HEK293 (cell line): Measurements from ENCODE around the gene KCNQ1.
A peak's percentile ranks its signal among the peaks of the same experiment; 100 is the strongest.

Experiments used
- CTCF ChIA-PET: fragments of 350-600 bp; formaldehyde crosslinking; extraction: SDS; loops from one replicate; lab custom pipeline; 2021; ENCODE audit warnings: antibody characterized with exemption; lab: Yijun Ruan, JAX
- POLR2A ChIA-PET: fragments of 300-600 bp; formaldehyde crosslinking; extraction: SDS; loops from one replicate; lab custom pipeline; 2020; ENCODE audit warnings: antibody characterized with exemption, inconsistent platforms; lab: Yijun Ruan, JAX
- H3K27ac ChIP-seq: fragments of 200-500 bp; sonication (Bioruptor generic); 2 replicates; pipeline ENCODE4 v1.5.1; 2014; ENCODE audit warnings: low read depth, low read length, control low read depth, inconsistent platforms; ENCODE audit errors: extremely low read depth
- H3K36me3 ChIP-seq, 2 experiments: fragments of 200-500 bp in 1 of 2; sonication (Bioruptor generic) in 1 of 2; 1 replicate in 1 of 2; 2 replicates in 1 of 2; pipeline ENCODE4 v1.5.1; 2014 to 2017; ENCODE audit warnings: inconsistent platforms in 2 of 2, low read length in 2 of 2; ENCODE audit not compliant: control insufficient read depth in 2 of 2, insufficient read depth in 1 of 2
- H3K4me1 ChIP-seq: fragments of 200-500 bp; sonication (Bioruptor generic); 2 replicates; pipeline ENCODE4 v1.5.1; 2014; ENCODE audit warnings: mild to moderate bottlenecking, low read length, inconsistent platforms; ENCODE audit not compliant: control insufficient read depth, insufficient read depth
- H3K4me3 ChIP-seq: 2 replicates; pipeline ENCODE4 v1.5.1; 2011; ENCODE audit warnings: low read depth, mild to moderate bottlenecking, control low read depth, low read length, moderate library complexity
- H3K9me3 ChIP-seq: fragments of 200-500 bp; sonication (Bioruptor generic); 2 replicates; pipeline ENCODE4 v1.5.1; 2014; ENCODE audit warnings: low read depth, low read length, inconsistent platforms; ENCODE audit not compliant: control insufficient read depth, insufficient read depth
- RBAK ChIP-seq: fragments of 450-650 bp; formaldehyde crosslinking; IDR thresholded peaks from 2 replicates; pipeline ENCODE4 v1.5.1; 2016; ENCODE audit warnings: missing biosample characterization, missing genetic modification characterization
- ZFHX2 ChIP-seq: fragments of 450-650 bp; formaldehyde crosslinking; conservative IDR thresholded peaks from 2 replicates; pipeline ENCODE4 v1.5.1; 2016; ENCODE audit warnings: missing biosample characterization, missing genetic modification characterization
- ZIC2 ChIP-seq: fragments of 450-650 bp; formaldehyde crosslinking; IDR thresholded peaks from 2 replicates; pipeline ENCODE4 v1.5.1; 2016; ENCODE audit warnings: missing biosample characterization, missing genetic modification characterization
- ZNF112 ChIP-seq: fragments of 450-650 bp; formaldehyde crosslinking; IDR thresholded peaks from 2 replicates; pipeline ENCODE4 v1.5.0; 2017; ENCODE audit warnings: missing biosample characterization, missing genetic modification characterization
- ZNF202 ChIP-seq: fragments of 450-650 bp; formaldehyde crosslinking; IDR thresholded peaks from 2 replicates; pipeline ENCODE4 v1.5.1; 2016; ENCODE audit warnings: missing biosample characterization, missing genetic modification characterization, borderline replicate concordance
- ZNF248 ChIP-seq: fragments of 450-650 bp; formaldehyde crosslinking; IDR thresholded peaks from 2 replicates; pipeline ENCODE4 v1.5.1; 2017; ENCODE audit warnings: missing biosample characterization, missing genetic modification characterization
- ZNF510 ChIP-seq: fragments of 450-650 bp; formaldehyde crosslinking; IDR thresholded peaks from 2 replicates; pipeline ENCODE4 v1.5.1; 2018; ENCODE audit warnings: mild to moderate bottlenecking, missing genetic modification characterization, missing biosample characterization; ENCODE audit not compliant: insufficient replicate concordance
- ZNF626 ChIP-seq: fragments of 450-650 bp; sonication (Bioruptor Pico); formaldehyde crosslinking; IDR thresholded peaks from 2 replicates; pipeline ENCODE4 v1.5.1; 2018; ENCODE audit warnings: missing biosample characterization, missing genetic modification characterization, inconsistent platforms
- ZNF660 ChIP-seq: fragments of 450-650 bp; IDR thresholded peaks from 2 replicates; pipeline ENCODE4 v1.5.1; 2018; ENCODE audit warnings: missing biosample characterization, mild to moderate bottlenecking, missing genetic modification characterization
- ZNF785 ChIP-seq: fragments of 450-650 bp; formaldehyde crosslinking; IDR thresholded peaks from 2 replicates; pipeline ENCODE4 v1.5.1; 2016; ENCODE audit warnings: missing biosample characterization, missing genetic modification characterization
- ZXDB ChIP-seq: fragments of 450-650 bp; formaldehyde crosslinking; IDR thresholded peaks from 2 replicates; pipeline ENCODE4 v1.5.1; 2016; ENCODE audit warnings: missing biosample characterization, missing genetic modification characterization
- TF ChIP-seq, protein P1 (sequence below): sonication (generic); formaldehyde crosslinking; IDR thresholded peaks from 2 replicates; pipeline ENCODE4 v1.8.1; 2022; ENCODE audit warnings: mild to moderate bottlenecking, moderate library complexity, missing genetic modification reagents
- TF ChIP-seq, protein P2 (sequence below): fragments of 450-650 bp; formaldehyde crosslinking; IDR thresholded peaks from 2 replicates; pipeline ENCODE4 v1.5.1; 2016; ENCODE audit warnings: missing biosample characterization, missing genetic modification characterization
- TF ChIP-seq, protein P3 (sequence below): IDR thresholded peaks from 2 replicates; pipeline ENCODE4 v1.6.1; 2011; ENCODE audit warnings: mild to moderate bottlenecking, low read depth, low read length, borderline replicate concordance
- TF ChIP-seq, protein P4 (sequence below): fragments of 450-650 bp; formaldehyde crosslinking; IDR thresholded peaks from 2 replicates; pipeline ENCODE4 v1.5.1; 2016; ENCODE audit warnings: missing biosample characterization, missing genetic modification characterization
- TF ChIP-seq, protein P5 (sequence below): fragments of 450-650 bp; formaldehyde crosslinking; optimal IDR thresholded peaks from 2 replicates; pipeline ENCODE3; 2016; ENCODE audit warnings: missing biosample characterization, mild to moderate bottlenecking, missing genetic modification characterization
- TF ChIP-seq, protein P6 (sequence below): fragments of 450-650 bp; formaldehyde crosslinking; IDR thresholded peaks from 2 replicates; pipeline ENCODE4 v1.5.1; 2016; ENCODE audit warnings: missing biosample characterization, missing genetic modification characterization

Gene KCNQ1

DNA sequence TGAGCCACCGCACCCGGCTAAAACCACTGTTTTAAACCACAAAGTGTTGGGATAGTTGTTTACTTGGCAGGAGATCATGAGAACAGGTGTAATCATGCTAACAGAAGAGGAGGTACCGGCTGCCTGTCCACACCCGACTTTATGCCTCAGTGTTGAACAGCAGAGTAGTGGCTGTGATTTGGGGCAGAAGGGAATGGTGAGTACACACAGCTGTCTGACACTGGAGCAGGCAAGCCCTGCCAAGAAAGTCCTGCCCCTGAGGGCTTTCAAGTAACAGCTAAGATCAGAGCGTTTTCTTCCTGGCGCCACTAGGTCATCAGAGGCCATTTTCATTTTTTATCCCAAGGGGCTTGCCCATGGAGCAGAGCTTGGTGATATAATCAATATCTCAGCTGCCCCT is 432.7 kb downstream of the KCNQ1 start (continued):
- TF ChIP-seq, protein P1, sequence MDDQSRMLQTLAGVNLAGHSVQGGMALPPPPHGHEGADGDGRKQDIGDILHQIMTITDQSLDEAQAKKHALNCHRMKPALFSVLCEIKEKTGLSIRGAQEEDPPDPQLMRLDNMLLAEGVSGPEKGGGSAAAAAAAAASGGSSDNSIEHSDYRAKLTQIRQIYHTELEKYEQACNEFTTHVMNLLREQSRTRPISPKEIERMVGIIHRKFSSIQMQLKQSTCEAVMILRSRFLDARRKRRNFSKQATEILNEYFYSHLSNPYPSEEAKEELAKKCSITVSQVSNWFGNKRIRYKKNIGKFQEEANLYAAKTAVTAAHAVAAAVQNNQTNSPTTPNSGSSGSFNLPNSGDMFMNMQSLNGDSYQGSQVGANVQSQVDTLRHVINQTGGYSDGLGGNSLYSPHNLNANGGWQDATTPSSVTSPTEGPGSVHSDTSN (CRISPR knock-in tag) = no peak
- TF ChIP-seq ZNF660 (tag by site-specific recombination) = no peak
- TF ChIP-seq, protein P2, sequence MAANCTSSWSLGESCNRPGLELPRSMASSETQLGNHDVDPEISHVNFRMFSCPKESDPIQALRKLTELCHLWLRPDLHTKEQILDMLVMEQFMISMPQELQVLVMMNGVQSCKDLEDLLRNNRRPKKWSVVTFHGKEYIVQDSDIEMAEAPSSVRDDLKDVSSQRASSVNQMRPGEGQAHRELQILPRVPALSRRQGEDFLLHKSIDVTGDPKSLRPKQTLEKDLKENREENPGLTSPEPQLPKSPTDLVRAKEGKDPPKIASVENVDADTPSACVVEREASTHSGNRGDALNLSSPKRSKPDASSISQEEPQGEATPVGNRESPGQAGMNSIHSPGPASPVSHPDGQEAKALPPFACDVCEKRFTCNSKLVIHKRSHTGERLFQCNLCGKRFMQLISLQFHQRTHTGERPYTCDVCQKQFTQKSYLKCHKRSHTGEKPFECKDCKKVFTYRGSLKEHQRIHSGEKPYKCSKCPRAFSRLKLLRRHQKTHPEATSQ = no peak

DNA sequence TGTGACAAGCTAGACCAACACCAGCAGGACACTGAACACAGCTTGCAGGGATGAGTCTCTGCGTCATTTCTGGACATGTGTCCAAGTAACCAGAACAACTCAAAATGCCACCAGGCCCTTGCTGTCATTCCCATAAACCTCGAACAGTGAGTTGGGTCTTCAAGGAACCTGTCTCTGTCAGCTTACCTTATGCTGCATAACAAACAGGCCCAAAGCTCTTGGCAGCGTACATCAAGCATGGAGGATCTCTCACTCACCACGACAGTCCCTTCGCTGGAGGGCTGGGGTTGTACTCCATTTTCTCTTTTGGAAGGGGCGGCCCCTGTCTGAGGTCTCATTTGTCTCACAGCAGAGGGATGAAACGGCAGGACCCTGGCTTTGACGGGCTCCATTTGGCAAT is 434.0 kb downstream of the KCNQ1 start:
- H3K4me1 ChIP-seq = no peaks in the 10 kb centered on the region
- no peaks in the 10 kb centered on the region for H3K36me3 ChIP-seq
- H3K9me3 ChIP-seq = no peaks in the 10 kb centered on the region
- H3K27ac ChIP-seq = no peak overlapping the region
- ChIA-PET CTCF (interaction anchor here (0.7 to 2.7 kb wide), 5 partner anchors 9 to 346 kb away, joined by 4 to 6 read pairs (median 5); no protein-coding TSS in a partner anchor), POLR2A (no interaction called here)
- H3K4me3 ChIP-seq = no peak overlapping the region
- TF ChIP-seq, protein P3, sequence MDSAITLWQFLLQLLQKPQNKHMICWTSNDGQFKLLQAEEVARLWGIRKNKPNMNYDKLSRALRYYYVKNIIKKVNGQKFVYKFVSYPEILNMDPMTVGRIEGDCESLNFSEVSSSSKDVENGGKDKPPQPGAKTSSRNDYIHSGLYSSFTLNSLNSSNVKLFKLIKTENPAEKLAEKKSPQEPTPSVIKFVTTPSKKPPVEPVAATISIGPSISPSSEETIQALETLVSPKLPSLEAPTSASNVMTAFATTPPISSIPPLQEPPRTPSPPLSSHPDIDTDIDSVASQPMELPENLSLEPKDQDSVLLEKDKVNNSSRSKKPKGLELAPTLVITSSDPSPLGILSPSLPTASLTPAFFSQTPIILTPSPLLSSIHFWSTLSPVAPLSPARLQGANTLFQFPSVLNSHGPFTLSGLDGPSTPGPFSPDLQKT = no peak
- TF ChIP-seq ZXDB (tag by site-specific recombination) (no peak), RBAK (tag by site-specific recombination) (0 out of 2 replicates have a peak, but pooled peaks have one; percentile 71)

DNA sequence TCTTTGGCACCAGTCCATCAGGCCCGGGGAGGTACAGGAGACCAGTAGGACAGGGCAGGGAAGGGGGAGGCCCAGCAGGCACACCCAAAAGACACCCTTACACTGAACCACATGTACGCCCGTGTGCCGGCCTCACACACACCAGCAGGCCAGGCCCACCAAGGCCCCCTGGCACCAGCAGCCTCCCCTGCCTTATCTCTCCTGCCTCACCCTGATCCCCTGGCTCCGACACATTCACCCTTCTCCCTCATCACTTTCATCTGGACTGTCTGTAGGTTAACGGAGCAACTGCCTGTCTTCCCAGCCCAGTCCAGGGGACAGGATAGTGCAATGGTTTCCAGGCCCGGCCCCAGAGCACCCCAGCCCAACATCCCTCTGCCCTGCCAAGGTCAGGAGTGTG is 435.8 kb downstream of the KCNQ1 start:
- ChIA-PET POLR2A (no interaction called here), CTCF (interaction anchor here (0.7 to 16.8 kb wide), 2 partner anchors 136 to 347 kb away, joined by 4 to 456 read pairs; no protein-coding TSS in a partner anchor)
- Histone ChIP-seq H3K36me3 (no peaks in the 10 kb centered on the region), H3K4me3 (no peak overlapping the region), H3K9me3 (no peaks in the 10 kb centered on the region), H3K27ac (no peak overlapping the region), H3K4me1 (no peaks in the 10 kb centered on the region)
- TF ChIP-seq ZNF248 (no peak), ZNF510 (no peak), ZNF112 (tag by site-specific recombination) (no peak), ZNF202 (tag by site-specific recombination) (no peak)

DNA sequence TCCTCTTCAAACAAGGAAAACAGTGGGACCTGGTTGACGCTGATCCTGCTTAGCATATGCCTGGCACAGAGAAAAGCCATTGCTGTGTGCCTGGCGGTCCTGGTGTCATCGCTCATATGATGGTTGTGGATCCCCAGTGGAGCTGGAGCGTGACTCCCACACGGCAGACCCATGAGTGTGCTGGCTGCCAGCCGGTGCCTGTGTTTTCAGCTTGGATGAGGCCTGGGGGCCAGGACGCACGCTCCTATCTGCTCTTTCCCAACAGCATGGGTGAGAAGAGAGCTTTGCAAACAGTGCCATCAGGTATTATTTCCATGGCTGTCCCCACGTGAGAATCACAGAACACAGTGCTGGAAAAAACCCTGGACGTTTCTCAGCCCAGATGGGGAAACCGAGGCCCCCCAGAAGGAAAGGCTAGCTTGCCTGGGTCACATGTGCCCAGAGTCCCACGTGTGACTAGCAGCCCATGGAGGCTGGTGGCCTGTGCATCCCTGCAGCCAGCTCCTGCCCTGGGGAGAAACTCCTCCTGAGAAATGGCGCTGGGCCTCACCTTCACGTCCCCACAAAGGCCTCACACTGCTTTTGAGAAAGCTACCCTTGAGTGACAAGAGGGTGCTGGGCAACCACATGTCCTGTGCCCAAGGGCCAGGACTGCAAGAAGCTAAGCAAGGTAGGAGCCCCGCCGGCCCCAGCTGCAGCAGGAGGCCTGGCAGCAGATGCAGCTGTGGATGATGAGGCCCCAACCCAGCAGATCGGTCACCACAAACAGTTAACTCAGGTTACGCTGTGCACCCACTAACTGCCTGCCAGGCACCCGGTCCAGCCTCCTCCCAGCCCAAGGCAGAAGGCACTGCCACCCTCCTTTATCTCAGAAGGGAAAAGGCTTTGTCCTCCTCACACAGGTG is 436.5 kb downstream of the KCNQ1 start:
- no peaks in the 10 kb centered on the region for H3K36me3 ChIP-seq
- POLR2A ChIA-PET = interaction anchor here (1.1 kb wide), 1 partner anchor 48 kb away, joined by 3 read pairs; the partner anchor contains the start of gene PHLDA2

More for the DNA sequence above, 436.5 kb downstream of the KCNQ1 start:
- Histone ChIP-seq H3K4me3 (no peak overlapping the region), H3K9me3 (no peaks in the 10 kb centered on the region), H3K4me1 (no peaks in the 10 kb centered on the region)
- TF ChIP-seq ZNF626 = no peak
- TF ChIP-seq ZNF785 (tag by site-specific recombination) = no peak
- TF ChIP-seq, protein P4, sequence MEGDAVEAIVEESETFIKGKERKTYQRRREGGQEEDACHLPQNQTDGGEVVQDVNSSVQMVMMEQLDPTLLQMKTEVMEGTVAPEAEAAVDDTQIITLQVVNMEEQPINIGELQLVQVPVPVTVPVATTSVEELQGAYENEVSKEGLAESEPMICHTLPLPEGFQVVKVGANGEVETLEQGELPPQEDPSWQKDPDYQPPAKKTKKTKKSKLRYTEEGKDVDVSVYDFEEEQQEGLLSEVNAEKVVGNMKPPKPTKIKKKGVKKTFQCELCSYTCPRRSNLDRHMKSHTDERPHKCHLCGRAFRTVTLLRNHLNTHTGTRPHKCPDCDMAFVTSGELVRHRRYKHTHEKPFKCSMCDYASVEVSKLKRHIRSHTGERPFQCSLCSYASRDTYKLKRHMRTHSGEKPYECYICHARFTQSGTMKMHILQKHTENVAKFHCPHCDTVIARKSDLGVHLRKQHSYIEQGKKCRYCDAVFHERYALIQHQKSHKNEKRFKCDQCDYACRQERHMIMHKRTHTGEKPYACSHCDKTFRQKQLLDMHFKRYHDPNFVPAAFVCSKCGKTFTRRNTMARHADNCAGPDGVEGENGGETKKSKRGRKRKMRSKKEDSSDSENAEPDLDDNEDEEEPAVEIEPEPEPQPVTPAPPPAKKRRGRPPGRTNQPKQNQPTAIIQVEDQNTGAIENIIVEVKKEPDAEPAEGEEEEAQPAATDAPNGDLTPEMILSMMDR = no peak
- TF ChIP-seq ZIC2 (tag by site-specific recombination) = 0 out of 2 replicates have a peak, but pooled peaks have one; percentile 9
- no peak for TF ChIP-seq ZFHX2 (tag by site-specific recombination)
- TF ChIP-seq, protein P5, sequence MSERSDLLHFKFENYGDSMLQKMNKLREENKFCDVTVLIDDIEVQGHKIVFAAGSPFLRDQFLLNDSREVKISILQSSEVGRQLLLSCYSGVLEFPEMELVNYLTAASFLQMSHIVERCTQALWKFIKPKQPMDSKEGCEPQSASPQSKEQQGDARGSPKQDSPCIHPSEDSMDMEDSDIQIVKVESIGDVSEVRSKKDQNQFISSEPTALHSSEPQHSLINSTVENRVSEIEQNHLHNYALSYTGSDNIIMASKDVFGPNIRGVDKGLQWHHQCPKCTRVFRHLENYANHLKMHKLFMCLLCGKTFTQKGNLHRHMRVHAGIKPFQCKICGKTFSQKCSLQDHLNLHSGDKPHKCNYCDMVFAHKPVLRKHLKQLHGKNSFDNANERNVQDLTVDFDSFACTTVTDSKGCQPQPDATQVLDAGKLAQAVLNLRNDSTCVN (tag by site-specific recombination) = no peak
- TF ChIP-seq, protein P6, sequence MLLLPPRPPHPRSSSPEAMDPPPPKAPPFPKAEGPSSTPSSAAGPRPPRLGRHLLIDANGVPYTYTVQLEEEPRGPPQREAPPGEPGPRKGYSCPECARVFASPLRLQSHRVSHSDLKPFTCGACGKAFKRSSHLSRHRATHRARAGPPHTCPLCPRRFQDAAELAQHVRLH (tag by site-specific recombination) = no peak
- TF ChIP-seq, all 188 proteins: peak for 1
- CTCF ChIA-PET = interaction anchor here (1.8 to 16.8 kb wide), 2 partner anchors 11 to 348 kb away, joined by 8 to 456 read pairs; no protein-coding TSS in a partner anchor
- no peak overlapping the region for H3K27ac ChIP-seq
